KMS-11 (cell line): ENCODE measurements around the gene RBM22.

Experiments
- H2AFZ ChIP-seq: fragments of 200-600 bp; sonication (generic); 2 replicates; pipeline ENCODE4 v1.6.1; 2016; ENCODE audit warnings: antibody characterized with exemption, mixed run types, low read depth
- H3K27ac ChIP-seq: fragments of 200-600 bp; sonication (generic); 2 replicates; pipeline ENCODE4 v1.6.1; 2016; ENCODE audit warnings: mild to moderate bottlenecking, mixed run types
- H3K27me3 ChIP-seq: fragments of 200-600 bp; sonication (generic); 2 replicates; pipeline ENCODE4 v1.6.1; 2017; ENCODE audit warnings: mild to moderate bottlenecking, low read depth, mixed run types, moderate library complexity; ENCODE audit not compliant: insufficient read depth
- H3K36me3 ChIP-seq: fragments of 200-600 bp; sonication (generic); 2 replicates; pipeline ENCODE4 v1.6.1; 2017; ENCODE audit warnings: mild to moderate bottlenecking, mixed run types; ENCODE audit not compliant: insufficient read depth
- H3K4me1 ChIP-seq: fragments of 200-600 bp; sonication (generic); 2 replicates; pipeline ENCODE4 v1.6.1; 2016; ENCODE audit warnings: mild to moderate bottlenecking, low read depth, mixed run types; ENCODE audit not compliant: poor library complexity, severe bottlenecking
- H3K4me2 ChIP-seq: fragments of 200-600 bp; sonication (generic); 2 replicates; pipeline ENCODE4 v1.7.0; 2016; ENCODE audit warnings: mild to moderate bottlenecking, mixed run types
- H3K4me3 ChIP-seq: fragments of 200-600 bp; sonication (generic); IDR thresholded peaks from 2 replicates; pipeline ENCODE4 v1.6.1; 2017; ENCODE audit warnings: low read depth, low read length, mixed read lengths; ENCODE audit not compliant: insufficient read depth
- H3K79me2 ChIP-seq: fragments of 200-600 bp; sonication (generic); 2 replicates; pipeline ENCODE4 v1.6.1; 2016; ENCODE audit warnings: low read depth, mixed run types; ENCODE audit not compliant: insufficient read depth
- H3K9ac ChIP-seq: fragments of 200-600 bp; sonication (generic); 2 replicates; pipeline ENCODE4 v1.6.1; 2016; ENCODE audit warnings: mild to moderate bottlenecking, mixed run types
- H4K20me1 ChIP-seq: fragments of 200-600 bp; sonication (generic); 2 replicates; pipeline ENCODE4 v1.6.1; 2016; ENCODE audit warnings: mild to moderate bottlenecking, mixed run types; ENCODE audit not compliant: insufficient read depth
- TF ChIP-seq, protein P1 (sequence below): fragments of 200-600 bp; sonication (generic); conservative IDR thresholded peaks from 2 replicates; pipeline ENCODE4 v1.6.1; 2017; ENCODE audit warnings: low read depth, mild to moderate bottlenecking, antibody characterized with exemption, low read length, moderate library complexity, mixed read lengths

The RBM22 gene

DNA sequence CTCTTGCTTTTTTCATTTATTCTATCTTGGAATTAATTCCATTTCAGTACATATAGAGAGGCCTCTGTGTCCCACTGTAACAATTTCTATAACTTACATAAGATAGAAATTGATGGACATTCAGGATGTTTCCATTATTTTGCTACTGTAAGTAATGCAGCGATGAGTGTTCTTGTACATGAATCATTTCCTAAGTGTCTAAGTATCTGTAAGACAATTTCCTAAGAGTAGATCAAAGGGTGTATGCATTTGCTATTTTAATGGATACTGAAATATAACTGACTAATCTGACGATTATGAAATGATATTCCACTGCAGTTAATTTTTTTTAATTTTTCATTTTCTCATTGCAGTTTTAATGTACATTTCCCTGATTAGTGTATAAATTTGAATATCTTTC is 23.0 kb upstream of the RBM22 start:
- TF ChIP-seq, protein P1, sequence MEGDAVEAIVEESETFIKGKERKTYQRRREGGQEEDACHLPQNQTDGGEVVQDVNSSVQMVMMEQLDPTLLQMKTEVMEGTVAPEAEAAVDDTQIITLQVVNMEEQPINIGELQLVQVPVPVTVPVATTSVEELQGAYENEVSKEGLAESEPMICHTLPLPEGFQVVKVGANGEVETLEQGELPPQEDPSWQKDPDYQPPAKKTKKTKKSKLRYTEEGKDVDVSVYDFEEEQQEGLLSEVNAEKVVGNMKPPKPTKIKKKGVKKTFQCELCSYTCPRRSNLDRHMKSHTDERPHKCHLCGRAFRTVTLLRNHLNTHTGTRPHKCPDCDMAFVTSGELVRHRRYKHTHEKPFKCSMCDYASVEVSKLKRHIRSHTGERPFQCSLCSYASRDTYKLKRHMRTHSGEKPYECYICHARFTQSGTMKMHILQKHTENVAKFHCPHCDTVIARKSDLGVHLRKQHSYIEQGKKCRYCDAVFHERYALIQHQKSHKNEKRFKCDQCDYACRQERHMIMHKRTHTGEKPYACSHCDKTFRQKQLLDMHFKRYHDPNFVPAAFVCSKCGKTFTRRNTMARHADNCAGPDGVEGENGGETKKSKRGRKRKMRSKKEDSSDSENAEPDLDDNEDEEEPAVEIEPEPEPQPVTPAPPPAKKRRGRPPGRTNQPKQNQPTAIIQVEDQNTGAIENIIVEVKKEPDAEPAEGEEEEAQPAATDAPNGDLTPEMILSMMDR, result no peak
- Histone ChIP-seq H3K9ac (no peak overlapping the region), H3K4me3 (no peak overlapping the region), H4K20me1 (no peaks in the 10 kb centered on the region), H3K4me1 (no peaks in the 10 kb centered on the region), H3K27ac (no peak overlapping the region), H3K27me3 (no peaks in the 10 kb centered on the region), H2AFZ (no peak overlapping the region), H3K79me2 (no peaks in the 10 kb centered on the region), H3K4me2 (no peak overlapping the region), H3K36me3 (no peaks in the 10 kb centered on the region)

DNA sequence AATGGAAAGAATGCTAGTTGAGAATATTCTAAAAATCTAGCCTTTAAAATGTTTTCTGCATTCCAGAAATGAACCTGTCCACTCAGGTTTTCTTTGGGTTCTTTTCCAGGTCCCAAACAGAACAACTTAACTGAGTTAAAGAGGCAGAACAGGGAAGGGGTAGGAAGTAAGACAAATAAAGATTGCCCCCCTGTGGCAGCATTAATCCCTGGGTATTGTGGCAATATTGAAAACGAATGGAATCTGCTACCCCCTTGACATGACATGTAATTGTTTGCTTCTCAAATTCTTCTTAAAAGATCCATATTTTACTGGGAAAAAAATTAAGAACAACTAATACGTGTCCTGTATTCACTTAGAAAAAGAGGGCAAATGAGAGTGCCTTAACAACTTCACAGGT is 9.3 kb upstream of the RBM22 start:
- H3K4me2 ChIP-seq, result no peak overlapping the region
- TF ChIP-seq, protein P1, result no peak
- no peaks in the 10 kb centered on the region for H3K27me3 ChIP-seq
- H3K4me1 ChIP-seq, result no peaks in the 10 kb centered on the region
- H3K79me2 ChIP-seq, result no peaks in the 10 kb centered on the region
- H3K9ac ChIP-seq, result no peak overlapping the region
- H3K4me3 ChIP-seq, result no peak overlapping the region
- H3K27ac ChIP-seq, result no peak overlapping the region
- no peaks in the 10 kb centered on the region for H4K20me1 ChIP-seq
- no peaks in the 10 kb centered on the region for H3K36me3 ChIP-seq
- H2AFZ ChIP-seq, result no peak overlapping the region

- no peaks in the 10 kb centered on the region for H3K79me2 ChIP-seq
- H3K4me1 ChIP-seq, result peaks cover 4% of the 10 kb centered on the region
- H3K4me3 ChIP-seq, result no peak overlapping the region
- H3K36me3 ChIP-seq, result no peaks in the 10 kb centered on the region
- no peaks in the 10 kb centered on the region for H3K27me3 ChIP-seq
- H3K9ac ChIP-seq, result no peak overlapping the region
- H4K20me1 ChIP-seq, result no peaks in the 10 kb centered on the region
- H3K4me2 ChIP-seq, result no peak overlapping the region
- TF ChIP-seq, protein P1, result no peak
- no peak overlapping the region for H3K27ac ChIP-seq
- H2AFZ ChIP-seq, result no peak overlapping the region
Observed at GRCh38 chr5:150706776-150707390, 6.0 kb upstream of the RBM22 start.

DNA sequence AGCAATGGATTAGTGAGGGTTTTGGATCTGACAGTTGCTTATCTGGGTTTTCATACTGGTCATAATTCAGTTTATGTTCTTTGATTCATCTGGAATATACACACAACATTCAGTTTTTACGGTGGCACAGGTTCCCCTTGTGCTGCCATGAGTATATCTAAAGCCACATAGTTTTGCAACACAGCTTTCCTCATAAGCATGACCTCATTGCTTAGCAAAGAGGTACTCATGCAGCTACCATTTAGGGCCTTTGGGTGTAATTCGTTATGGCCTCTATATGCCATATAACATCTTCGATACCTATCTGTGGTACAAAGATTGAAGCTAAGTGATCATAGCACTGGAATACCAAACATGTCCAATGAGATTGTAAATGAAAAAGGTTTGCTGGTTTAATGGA is 2.9 kb upstream of the RBM22 start:
- Histone ChIP-seq H2AFZ (no peak overlapping the region), H3K4me2 (no peak overlapping the region), H3K4me1 (peaks cover 14% of the 10 kb centered on the region), H3K27ac (no peak overlapping the region), H3K36me3 (no peaks in the 10 kb centered on the region), H3K9ac (no peak overlapping the region), H3K4me3 (no peak overlapping the region), H3K79me2 (peaks cover 17% of the 10 kb centered on the region), H3K27me3 (no peaks in the 10 kb centered on the region), H4K20me1 (no peaks in the 10 kb centered on the region)
- TF ChIP-seq, protein P1, result no peak
